Fibroblast of gingiva (primary cell): ENCODE results near the gene CATSPER3.
"Not testable (repeated sequence)": the region's sequence is repeated elsewhere in the genome, so short reads cannot be mapped to it uniquely, and the experiment has no call there.

ENCODE experiments used
- DNase-seq: peaks from one replicate; pipeline ENCODE4 v3.0.0-alpha.2; 2011; ENCODE audit warnings: low read depth

CATSPER3 gene

GRCh38 chr5:134975078-134975715 is 7.5 kb downstream of the CATSPER3 start:
- peak; percentile 53 for DNase-seq

DNA sequence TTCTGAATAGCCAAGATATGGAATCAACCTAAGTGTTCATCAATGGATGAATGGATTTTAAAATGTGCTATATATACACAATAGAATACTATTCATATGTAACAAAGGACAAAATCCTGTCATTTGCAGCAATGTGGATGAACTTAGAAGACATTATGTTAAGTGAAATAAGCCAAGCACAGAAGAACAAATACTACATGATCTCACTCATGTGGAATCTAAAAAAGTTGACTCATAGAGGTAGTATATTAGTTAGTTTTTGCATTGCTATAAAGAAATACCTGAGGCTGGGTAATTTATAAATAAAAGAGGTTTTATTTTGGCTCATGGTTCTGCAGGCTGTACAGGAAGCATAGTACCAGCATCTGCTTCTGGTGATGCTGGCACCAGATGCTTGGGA is 8.1 kb downstream of the CATSPER3 start:
- no peak for DNase-seq

- no peak for DNase-seq
Observed at GRCh38 chr5:134976841-134977240, 9.1 kb downstream of the CATSPER3 start.

GRCh38 chr5:134979416-134979815 is 11.7 kb downstream of the CATSPER3 start:
- DNase-seq: no peak

DNA sequence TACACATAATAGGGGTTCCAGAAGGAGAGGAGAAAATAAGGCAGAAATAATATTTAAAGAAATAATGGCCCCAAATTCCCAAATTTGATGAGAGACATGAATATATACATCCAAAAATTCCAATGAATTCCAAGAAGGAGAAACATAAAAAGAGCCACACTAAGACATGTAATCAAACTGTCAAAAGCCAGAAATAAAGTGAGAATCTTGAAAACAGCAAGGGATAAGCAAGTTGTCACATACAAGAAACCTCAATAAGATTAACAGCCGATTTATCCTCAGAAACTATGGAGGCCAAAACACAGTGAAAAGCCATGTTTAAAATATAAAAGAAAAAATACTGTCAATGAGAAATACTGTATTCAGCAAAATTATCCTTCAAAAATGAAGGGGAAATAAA is 14.5 kb downstream of the CATSPER3 start:
- no peak for DNase-seq

- no peak for DNase-seq
Observed at GRCh38 chr5:134989266-134989830, 21.6 kb downstream of the CATSPER3 start.

- DNase-seq: not testable (repeated sequence)
Observed at GRCh38 chr5:134990183-134990582, 22.5 kb downstream of the CATSPER3 start.

- DNase-seq: no peak
Observed at GRCh38 chr5:134992148-134992547, 24.4 kb downstream of the CATSPER3 start.

GRCh38 chr5:134993161-134993560 is 25.5 kb downstream of the CATSPER3 start:
- DNase-seq: no peak

DNA sequence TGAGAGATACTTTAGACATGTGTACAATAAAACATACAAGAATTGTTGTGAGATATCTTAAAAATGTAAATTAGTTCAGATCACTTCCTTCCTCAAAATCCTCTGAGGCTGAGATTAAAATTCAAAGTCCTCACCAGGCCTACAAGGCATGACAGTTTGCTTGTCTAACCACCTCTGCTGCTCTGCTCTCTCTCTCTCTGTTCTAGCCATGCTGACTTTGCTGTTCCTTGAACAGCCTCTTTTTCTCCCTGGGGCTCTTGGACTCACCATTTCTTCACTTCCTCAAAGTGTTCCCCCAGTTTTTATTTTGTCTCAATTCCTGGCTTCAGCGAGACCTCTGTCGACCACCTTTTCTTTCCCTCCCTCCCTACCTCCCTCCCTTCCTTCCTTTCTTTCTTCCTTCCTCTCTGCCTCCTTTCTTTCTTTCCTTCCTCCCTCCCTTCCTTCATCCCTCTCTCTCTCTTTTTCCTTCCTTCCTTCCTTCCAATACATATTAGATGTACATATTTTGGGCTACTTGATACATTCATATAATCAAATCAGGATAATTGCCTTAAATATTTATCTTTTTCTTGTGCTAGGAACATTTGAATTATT is 27.0 kb downstream of the CATSPER3 start:
- DNase-seq: no peak

DNA sequence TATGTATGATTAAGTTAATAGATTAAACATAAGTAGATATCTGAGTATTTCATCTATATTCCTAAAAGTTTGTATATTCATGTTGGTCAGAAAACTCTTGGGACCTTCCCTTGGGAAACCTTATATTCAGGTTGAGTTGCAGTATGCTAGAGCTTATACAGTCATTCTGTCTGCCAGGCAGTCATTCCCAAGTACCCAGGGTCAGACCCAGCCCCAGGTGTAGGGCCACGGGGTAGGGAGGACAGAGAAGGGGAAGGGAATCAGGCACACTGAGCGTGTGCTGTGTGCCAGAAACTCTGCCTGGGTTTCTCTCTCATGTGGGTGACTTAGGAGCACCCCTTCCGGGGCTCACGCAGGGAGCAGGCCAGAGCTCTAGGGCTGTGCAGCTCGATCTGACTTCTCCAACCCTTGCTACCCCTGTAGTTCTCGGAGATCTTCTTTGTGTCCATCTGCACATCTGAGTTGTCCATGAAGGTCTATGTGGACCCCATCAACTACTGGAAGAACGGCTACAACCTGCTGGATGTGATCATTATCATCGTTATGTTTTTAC is 28.2 kb downstream of the CATSPER3 start:
- DNase-seq: no peak

DNA sequence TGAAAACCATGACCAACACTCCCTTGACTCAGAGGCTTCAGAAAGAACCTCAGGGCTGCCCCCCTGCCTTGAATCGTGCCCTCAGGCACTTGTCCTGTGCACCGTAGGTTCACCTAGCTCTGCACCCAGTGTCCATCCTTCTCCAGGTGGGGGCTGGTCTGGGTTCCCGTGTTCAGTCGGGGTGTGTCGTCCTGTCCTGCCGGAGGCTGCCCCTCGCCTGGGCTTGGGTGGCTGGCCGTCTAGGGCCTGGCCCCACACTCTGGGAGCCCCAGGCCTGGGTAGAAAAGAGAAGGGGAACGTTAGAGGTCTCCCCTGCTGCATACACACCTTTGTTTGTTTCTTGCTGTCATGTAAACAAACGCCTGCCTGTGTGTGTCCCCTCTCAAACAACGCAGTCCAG is 29.3 kb downstream of the CATSPER3 start:
- no peak for DNase-seq

DNA sequence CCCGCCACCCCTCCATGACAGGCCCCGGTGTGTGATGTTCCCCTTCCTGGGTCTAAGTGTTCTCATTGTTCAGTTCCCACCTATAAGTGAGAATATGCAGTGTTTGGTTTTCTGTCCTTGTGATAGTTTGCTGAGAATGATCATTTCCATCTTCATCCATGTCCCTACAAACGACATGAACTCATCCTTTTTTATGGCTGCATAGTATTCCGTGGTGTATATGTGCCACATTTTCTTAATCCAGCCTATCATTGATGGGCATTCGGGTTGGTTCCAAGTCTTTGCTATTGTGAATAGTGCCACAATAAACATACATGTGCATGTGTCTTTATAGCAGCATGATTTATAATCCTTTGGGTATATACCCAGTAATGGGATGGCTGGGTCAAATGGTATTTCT is 30.4 kb downstream of the CATSPER3 start:
- not testable (repeated sequence) for DNase-seq

DNA sequence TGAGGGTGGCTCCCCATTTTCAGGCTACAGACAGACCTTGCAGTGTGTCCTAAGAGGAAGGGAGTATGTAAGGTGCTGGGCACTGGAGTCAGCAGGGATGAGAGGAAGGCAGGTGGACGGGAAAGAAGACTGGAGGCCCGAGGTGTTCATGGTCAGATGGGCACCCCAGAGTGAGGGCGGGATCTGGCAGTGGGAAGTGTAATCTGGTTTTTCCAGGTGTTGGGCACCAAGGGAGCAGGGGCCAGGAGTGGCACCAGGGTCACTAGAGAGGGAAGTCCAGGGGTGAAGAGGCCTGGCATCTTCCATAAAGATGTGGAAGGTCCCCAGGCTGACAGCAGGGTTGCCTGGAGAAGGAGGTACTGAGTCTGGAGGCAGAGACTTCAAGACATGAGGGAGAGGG is 36.7 kb downstream of the CATSPER3 start:
- no peak for DNase-seq

DNA sequence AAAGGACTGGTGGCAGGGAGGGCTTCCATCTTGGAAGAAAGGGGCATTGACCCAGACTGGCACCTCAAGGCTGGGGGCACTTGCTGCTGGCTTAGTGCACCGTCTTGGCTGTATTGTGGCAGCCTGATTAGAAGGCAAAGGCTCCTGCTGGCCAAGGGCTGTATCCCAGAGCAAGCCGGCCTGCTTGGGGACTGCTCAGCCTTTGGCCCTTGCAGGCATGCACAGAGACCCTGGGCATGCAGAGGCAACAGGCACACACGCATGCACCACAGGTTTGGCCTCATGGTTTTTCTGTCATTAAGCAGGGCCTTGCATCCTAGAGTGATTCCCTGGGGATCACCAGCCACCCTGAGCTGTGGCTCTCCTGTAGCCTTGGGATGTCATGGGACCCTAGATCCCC is 37.4 kb downstream of the CATSPER3 start:
- DNase-seq: no peak

- no peak for DNase-seq
Observed at GRCh38 chr5:135007305-135007704, 39.6 kb downstream of the CATSPER3 start.

GRCh38 chr5:135007749-135008363 is 40.1 kb downstream of the CATSPER3 start:
- no peak for DNase-seq

DNA sequence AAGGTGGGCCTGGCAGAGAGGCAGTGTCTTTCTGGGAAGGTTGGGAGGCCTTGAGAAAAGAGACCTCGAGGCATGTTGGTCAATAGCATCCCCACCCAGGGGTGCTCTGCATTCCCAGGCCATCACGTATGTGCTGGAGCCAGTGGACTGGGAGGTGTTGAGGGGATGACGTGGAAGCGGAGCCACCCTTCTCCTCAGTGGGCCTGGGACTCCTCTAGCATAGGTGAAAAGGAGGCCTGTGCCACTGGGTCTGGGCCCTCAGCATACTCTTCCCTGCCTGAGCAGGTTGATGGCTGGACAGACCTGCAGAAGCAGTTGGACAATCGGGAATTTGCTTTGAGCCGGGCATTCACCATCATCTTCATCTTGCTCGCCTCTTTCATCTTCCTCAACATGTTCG is 40.8 kb downstream of the CATSPER3 start:
- no peak for DNase-seq

DNA sequence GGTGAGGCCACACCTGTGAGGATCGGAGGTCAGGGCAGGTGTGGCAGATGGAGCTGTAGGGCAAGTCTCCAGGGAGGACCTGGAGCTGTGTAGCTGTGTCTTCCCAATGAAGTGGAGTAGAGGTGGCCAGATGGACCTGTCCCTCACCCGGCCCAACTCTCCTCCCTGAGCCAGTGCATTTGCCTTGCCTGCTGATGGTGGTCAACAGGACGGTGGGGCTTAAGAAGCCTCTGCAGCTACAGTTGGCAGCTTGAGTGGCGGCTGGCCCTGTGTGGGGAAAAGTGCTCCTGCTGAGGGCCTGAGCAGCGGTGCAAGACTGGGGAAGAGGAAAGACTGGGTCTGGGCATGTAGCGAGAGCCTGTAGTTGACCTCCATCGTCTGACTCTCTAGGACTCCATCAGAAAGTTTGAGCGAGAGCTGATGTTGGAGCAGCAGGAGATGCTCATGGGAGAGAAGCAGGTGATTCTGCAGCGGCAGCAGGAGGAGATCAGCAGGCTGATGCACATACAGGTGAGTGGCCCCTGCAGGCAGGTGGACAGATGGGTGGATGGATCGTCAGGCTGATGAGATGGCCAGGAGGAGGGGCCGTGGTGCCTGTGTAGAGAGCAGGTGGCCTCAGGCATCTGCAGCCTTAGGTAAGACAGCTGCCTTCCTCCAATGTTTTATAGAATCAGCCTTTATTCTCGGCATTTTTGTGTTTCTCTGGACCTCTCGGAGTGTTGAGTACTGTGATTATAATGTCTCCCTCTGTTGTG is 41.5 kb downstream of the CATSPER3 start:
- DNase-seq: no peak

DNA sequence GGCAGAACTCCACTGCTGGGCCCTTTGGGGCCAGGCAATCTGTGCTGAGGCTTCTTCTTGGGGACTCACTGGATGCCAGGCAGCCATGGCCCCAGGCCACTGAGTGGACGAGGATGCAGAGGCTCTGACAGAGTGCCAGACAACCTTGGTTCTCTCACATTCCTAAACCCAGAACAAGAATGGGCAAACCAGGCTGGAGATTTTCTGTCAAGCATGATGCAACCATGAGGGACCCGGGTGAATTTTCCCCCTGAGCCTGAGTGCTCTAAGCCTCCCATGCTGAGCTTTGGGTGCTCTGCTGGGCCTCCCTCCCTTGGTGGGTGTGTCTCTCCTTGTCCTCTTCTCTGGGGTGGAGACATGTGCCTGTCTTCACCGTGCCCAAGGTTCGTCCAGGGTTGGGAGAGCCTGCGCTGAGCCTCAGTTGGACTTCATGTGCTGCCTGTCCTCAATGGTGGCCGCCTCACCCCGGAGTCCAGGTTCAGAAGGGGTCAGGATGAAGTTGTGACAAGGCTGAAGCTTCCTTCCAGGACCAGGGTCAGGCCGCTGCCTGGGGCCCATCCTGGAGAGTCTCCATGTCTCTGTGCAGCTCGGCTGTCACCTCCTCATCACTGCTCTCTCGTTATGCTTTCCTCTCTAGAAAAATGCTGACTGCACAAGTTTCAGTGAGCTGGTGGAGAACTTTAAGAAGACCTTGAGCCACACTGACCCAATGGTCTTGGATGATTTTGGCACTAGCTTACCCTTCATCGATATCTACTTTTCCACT is 42.2 kb downstream of the CATSPER3 start:
- DNase-seq: no peak

DNA sequence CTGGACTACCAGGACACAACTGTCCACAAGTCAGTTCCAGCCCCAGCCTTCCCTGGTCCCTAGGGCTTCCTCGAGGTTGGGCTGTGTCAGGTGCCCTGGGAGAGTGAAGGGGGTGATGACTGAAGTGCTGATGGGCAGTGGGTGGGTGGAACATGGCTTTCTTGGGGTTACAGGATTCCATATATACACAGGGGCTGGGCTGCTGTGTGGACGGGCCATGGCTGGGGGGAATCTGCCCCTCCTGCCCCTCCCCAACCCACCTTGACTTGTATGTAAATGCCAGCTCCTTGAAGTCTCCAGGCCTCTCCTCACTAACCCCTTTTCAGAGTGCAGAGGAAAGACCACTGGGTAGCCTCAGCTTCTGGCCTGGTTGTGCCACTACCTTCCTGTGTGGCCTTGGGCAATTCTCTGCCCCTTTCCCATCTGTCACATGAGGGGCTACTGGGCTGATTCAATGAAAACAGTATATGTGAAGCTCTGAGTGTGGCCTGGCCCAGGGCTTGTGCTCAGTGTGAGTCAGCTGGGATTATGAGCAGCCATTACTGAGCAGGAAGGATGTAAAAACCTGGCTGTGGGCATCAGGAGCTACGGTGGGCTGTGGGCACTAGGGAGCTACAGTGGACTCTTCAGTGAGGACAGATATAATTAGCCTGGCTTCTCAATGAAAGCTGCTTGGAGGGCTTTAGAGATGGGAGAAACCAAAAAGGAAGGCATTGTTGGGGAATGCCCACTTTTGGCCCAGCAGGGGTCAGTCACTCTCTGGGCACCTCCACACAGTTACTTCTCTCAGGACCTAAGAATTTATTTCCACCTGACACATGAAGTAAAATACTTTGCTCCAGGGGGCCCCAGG is 43.0 kb downstream of the CATSPER3 start:
- DNase-seq: no peak
